ENCODE data around the gene TMEM132E. TPM values are rescaled to one million over a fixed set of nuclear protein-coding genes. Genes with fewer than 3 reads are reported as not detected.

The TMEM132E gene
- total and polyA plus RNA-seq, 2 experiments from 2014 or later = 0.27 to 0.98 TPM

DNA sequence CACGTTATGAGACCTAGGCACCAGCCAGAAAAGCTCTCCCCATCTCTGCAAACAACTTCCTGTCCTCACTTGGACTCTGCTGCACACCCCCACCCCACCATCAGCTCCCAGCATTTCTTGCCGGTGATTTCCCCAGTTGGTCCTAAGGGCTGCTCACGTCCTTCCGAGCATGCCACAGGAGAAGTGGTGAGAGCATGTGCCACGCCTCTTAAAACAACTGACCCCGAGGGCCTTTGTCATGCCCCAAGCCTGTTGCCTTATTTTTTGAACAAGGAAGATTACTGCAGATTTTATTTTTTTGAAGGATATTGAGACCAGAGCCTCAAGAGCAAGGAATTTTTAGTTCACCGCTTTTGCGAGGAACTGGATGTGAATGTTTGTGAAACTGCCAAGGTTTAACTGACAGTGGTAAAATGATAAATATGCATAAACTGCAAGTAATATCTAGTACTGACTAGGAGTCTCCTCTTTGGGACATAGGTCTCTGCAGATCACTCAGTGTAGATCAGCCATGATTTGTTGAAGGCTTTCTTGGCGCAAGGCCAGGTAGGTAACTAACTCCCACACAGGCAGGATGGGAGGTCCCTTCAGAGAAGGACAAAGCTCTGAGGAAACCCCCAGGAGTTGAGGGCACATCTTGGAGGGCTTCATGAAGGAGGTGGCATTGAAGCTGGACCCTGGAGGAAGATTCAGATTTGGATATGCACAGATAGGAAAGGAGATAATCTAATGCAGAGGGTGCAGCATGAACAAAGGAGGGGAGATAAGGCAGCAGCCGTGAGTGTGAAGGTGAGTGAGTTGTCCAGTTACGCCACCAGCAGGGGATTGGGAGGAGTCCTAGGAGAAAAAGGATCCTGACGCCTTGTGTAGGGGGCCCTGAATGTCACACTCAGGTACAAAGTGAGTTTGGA lies 44.7 kb downstream of the TMEM132E start:
- Histone ChIP-seq H4K20me1 (ENCODE audit: insufficient read depth, poor library complexity, severe bottlenecking) (no peaks in the 10 kb centered on the region), H3K4me2 (no peak overlapping the region), H3K36me3 (replicated peaks; ENCODE audit: insufficient read depth, low read depth) (no peaks in the 10 kb centered on the region), H3K27ac (no peak overlapping the region), H3K79me2 (no peaks in the 10 kb centered on the region), H3K9me2 (replicated peaks; ENCODE audit: insufficient read depth) (no peaks in the 10 kb centered on the region), H3K9me3 (ENCODE audit: low read depth) (no peaks in the 10 kb centered on the region), H3K4me3 (no peak overlapping the region), H3K4me1 (ENCODE audit: insufficient read depth) (no peaks in the 10 kb centered on the region), H2AFZ (no peak overlapping the region), H3K27me3 (peaks cover 26% of the 10 kb centered on the region)
- no peak for DNase-seq (ENCODE audit: low spot score)
- TF ChIP-seq EZH2phosphoT487 (IDR thresholded peaks at IDR 0.05; ENCODE audit: low read depth, severe bottlenecking, unreplicated experiment) (no peak), EZH2 (IDR thresholded peaks at IDR 0.05; ENCODE audit: borderline replicate concordance) (no peak)
- TF ChIP-seq, protein P1, sequence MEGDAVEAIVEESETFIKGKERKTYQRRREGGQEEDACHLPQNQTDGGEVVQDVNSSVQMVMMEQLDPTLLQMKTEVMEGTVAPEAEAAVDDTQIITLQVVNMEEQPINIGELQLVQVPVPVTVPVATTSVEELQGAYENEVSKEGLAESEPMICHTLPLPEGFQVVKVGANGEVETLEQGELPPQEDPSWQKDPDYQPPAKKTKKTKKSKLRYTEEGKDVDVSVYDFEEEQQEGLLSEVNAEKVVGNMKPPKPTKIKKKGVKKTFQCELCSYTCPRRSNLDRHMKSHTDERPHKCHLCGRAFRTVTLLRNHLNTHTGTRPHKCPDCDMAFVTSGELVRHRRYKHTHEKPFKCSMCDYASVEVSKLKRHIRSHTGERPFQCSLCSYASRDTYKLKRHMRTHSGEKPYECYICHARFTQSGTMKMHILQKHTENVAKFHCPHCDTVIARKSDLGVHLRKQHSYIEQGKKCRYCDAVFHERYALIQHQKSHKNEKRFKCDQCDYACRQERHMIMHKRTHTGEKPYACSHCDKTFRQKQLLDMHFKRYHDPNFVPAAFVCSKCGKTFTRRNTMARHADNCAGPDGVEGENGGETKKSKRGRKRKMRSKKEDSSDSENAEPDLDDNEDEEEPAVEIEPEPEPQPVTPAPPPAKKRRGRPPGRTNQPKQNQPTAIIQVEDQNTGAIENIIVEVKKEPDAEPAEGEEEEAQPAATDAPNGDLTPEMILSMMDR (IDR thresholded peaks at IDR 0.05; ENCODE audit: poor library complexity) = no peak
- WGBS (ENCODE audit: low lambda C conversion rate, missing lambda C conversion rate) = 55% methylated on average over 12 of the region's 12 CpGs

DNA sequence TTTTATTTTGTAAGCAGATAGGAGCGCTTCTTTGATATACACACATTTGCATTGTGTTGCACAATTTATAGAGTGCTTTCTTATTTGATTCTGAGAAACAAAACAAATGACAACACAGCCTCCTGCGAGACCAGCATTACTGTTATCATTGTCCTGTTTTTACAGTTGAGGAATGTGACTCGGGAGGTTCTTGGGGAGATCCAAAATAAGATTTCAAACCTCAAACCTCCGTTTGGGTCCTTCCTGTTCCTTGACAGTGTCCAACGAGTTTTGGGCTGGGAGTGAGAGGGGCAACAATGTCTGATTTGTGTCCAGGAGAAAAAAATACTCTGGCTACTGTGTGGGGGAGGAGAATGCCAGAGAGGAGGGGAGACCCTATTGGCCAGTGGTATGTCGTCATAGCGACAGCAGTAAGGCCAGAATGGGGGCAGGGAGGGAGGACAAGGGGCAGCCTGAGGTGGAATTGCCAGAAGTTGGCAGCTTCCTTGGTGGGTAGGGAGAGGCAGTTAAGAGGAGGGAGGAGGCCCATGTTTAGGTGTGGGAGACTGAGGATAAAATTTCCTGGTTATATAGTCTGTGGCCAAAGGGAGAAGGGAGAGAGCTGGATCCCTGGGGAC lies 45.5 kb downstream of the TMEM132E start:
- no peaks in the 10 kb centered on the region for H3K36me3 ChIP-seq (replicated peaks; ENCODE audit: insufficient read depth, low read depth)
- no peaks in the 10 kb centered on the region for H3K9me3 ChIP-seq (ENCODE audit: low read depth)
- no peaks in the 10 kb centered on the region for H3K4me1 ChIP-seq (ENCODE audit: insufficient read depth)
- no peak overlapping the region for H3K4me2 ChIP-seq
- no peak overlapping the region for H3K4me3 ChIP-seq
- H3K79me2 ChIP-seq = no peaks in the 10 kb centered on the region
- DNase-seq (ENCODE audit: low spot score) = no peak
- H3K27me3 ChIP-seq = peaks cover 26% of the 10 kb centered on the region
- no peak overlapping the region for H3K27ac ChIP-seq
- TF ChIP-seq EZH2 (IDR thresholded peaks at IDR 0.05; ENCODE audit: borderline replicate concordance) (no peak), EZH2phosphoT487 (IDR thresholded peaks at IDR 0.05; ENCODE audit: low read depth, severe bottlenecking, unreplicated experiment) (no peak)
- TF ChIP-seq, protein P1 (IDR thresholded peaks at IDR 0.05; ENCODE audit: poor library complexity) = no peak
- no peak overlapping the region for H2AFZ ChIP-seq
- 46% methylated on average over 7 of the region's 7 CpGs for WGBS (ENCODE audit: low lambda C conversion rate, missing lambda C conversion rate)
- H3K9me2 ChIP-seq (replicated peaks; ENCODE audit: insufficient read depth) = no peaks in the 10 kb centered on the region
- H4K20me1 ChIP-seq (ENCODE audit: insufficient read depth, poor library complexity, severe bottlenecking) = no peaks in the 10 kb centered on the region

DNA sequence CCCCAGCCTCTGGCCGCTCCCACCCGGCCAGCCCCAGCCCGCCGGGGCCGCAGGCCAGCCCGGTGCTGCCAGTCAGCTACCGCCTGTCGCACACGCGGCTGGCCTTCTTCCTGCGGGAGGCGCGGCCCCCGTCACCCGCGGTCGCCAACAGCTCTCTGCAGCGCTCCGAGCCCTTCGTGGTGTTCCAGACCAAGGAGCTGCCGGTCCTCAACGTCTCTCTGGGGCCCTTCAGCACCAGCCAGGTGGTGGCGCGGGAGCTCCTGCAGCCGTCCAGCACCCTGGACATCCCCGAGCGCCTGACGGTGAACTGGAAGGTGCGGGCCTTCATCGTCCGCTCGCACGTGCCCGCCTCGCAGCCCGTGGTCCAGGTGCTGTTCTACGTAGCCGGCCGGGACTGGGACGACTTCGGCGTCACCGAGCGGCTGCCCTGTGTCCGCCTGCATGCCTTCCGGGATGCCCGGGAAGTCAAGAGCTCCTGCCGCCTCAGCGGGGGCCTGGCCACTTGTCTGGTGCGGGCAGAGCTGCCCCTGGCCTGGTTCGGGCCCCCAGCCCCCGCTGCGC lies 46.8 kb downstream of the TMEM132E start:
- Histone ChIP-seq H3K27me3 (peaks cover 26% of the 10 kb centered on the region), H3K4me1 (ENCODE audit: insufficient read depth) (no peaks in the 10 kb centered on the region), H3K27ac (no peak overlapping the region)

More for the DNA sequence above, 46.8 kb downstream of the TMEM132E start:
- no peak overlapping the region for H2AFZ ChIP-seq
- H3K79me2 ChIP-seq = no peaks in the 10 kb centered on the region
- no peak for TF ChIP-seq EZH2 (IDR thresholded peaks at IDR 0.05; ENCODE audit: borderline replicate concordance)
- TF ChIP-seq, protein P1 (IDR thresholded peaks at IDR 0.05; ENCODE audit: poor library complexity) = no peak
- TF ChIP-seq EZH2phosphoT487 (IDR thresholded peaks at IDR 0.05; ENCODE audit: low read depth, severe bottlenecking, unreplicated experiment) = no peak
- no peak overlapping the region for H3K4me2 ChIP-seq
- no peak overlapping the region for H3K4me3 ChIP-seq
- H3K36me3 ChIP-seq (replicated peaks; ENCODE audit: insufficient read depth, low read depth) = no peaks in the 10 kb centered on the region
- WGBS (ENCODE audit: low lambda C conversion rate, missing lambda C conversion rate) = 63% methylated on average over 34 of the region's 53 CpGs
- no peaks in the 10 kb centered on the region for H3K9me3 ChIP-seq (ENCODE audit: low read depth)
- H4K20me1 ChIP-seq (ENCODE audit: insufficient read depth, poor library complexity, severe bottlenecking) = no peaks in the 10 kb centered on the region
- H3K9me2 ChIP-seq (replicated peaks; ENCODE audit: insufficient read depth) = no peaks in the 10 kb centered on the region
- DNase-seq (ENCODE audit: low spot score) = no peak
